Left ventricle myocardium superior (tissue), 1 donor: ENCODE data around the gene EPHB2. TPM values are rescaled to one million over a fixed set of nuclear protein-coding genes. Genes with fewer than 3 reads are reported as not detected.
"Not testable (repeated sequence)": the region's sequence is repeated elsewhere in the genome, so short reads cannot be mapped to it uniquely, and the experiment has no call there.

Source experiments
- ATAC-seq: fragments of 200-7000 bp; cut with Tn5 transposase; one replicate; pipeline ENCODE4 v1.9.1; 2020; ENCODE audit warnings: mild to moderate bottlenecking, moderate library complexity
- DNase-seq: peaks from one replicate; pipeline ENCODE4 v3.0.0-alpha.2; 2020
- intact Hi-C: fragments of 100-400 bp; cut with micrococcal nuclease; formaldehyde crosslinking; loops from one replicate; pipeline ENCODE4 v1.11.0; 2022
- total RNA-seq: library from RNA; stranded (reverse); fragmentation: NEBNext Ultra II Directional; extraction: Animal tissue kit (Norgen Biotek cat#: 25700); gene quantifications from one replicate; pipeline ENCODE4 v1.2.1, GENCODE V29; 2021
- donor health status: DM: no; HTN: yes; CAD: no; lungs with severe emphysema.

EPHB2 gene
- total RNA-seq, 1 donor from 2014 or later = 2.4 TPM

DNA sequence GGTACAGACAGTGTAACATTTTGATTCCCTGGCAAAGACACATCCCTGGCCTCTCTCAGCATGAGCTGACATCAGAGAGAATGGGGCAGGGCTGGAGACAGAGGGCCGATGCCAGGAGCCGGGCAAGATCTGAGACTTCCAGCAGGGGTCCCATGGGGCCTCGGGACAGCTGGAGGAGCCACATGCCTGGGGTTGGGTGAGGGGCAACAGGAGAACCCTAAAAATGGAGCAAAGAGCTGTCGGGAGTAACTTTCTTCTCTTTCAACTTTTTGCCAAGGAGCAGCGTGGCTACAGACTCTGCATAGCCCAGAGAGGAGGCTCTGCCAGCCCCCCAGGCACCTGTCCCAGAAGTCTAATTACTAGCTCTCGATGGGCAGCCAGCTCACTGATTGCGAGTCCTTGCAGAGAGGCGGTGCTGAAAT is 131.2 kb downstream of the EPHB2 start:
- intact Hi-C loops = no loop called here
- DNase-seq (peak; percentile 77), ATAC-seq (peak; percentile 86)

DNA sequence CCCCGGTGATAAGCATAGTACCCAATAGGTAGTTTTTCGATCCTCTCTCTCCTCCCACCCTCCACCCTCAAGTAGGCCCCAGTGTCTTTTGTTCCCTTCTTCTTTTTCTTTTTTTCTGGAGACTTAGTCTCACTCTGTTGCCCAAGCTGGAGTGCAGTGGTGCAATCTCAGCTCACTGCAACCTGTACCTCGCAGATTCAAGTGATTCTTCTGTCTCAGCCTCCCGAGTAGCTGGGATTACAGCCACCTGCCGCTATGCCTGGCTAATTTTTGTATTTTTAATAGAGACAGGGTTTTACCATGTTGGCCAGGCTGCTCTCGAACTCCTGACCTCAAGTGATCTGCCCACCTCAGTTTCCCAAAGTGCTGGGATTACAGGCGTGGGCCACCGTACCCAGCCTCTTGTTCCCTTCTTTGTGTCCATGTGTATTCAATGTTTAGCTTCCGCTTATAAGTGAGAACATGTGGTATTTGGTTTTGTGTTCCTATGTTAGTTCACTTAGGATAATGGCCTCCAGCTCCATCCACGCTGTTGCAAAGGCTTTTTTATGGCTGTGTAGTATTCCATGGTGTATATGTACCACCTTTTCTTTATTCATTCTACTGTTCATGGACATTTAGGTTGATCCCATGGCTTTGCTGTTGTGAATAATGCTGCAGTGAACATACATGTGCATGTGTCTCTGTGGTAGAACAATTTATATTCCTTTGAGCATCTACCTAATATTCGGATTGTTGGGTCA is 133.0 kb downstream of the EPHB2 start:
- intact Hi-C loops, ATAC-seq, DNase-seq: not testable (repeated sequence)

DNA sequence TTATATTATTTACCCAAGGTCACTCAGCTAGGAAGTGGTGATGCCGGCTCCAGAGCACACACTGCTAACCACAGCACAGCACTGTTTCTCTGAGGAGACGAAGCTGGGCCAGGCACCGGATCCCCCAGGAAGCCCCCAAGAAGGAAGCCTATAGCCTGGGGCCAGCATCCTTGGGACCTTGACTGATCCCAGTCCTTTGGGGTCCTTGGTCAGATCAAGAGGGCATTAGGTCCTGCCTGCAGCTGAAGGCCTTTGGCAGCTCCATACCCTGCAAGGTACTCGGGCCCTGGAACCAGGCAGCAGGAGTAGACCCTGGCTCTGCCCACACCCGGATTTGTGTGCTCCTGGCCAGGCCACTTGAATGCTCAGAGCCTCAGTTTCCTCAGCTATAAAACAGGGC is 134.0 kb downstream of the EPHB2 start:
- ATAC-seq = no peak
- DNase-seq = no peak
- intact Hi-C loops = no loop called here

DNA sequence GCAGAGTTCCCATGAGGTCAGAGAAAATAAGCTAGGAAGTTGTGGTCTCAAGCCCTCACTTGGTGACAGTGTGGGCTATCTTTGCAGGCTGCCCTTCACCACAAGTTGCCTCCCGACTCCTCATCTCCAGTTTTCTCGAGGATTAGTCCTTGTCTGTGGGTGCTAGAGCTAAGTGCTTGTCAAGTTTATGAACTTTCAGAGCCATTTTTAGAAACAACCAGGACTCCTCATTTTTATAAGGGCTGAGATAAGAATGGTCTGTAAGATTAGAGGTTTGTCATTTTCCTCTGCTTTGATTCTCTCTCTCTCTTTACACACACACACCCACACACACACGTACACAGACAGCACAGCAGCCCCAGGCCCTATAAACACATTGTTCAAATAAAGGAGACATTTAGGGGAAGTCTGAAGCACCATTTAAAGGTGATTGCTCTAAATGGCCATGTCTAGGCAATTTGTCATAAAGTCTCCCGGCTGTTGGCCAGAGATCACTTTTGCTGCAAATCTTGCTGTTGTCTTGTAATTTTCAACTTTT is 134.8 kb downstream of the EPHB2 start:
- intact Hi-C loops = no loop called here
- DNase-seq = no peak
- no peak for ATAC-seq

DNA sequence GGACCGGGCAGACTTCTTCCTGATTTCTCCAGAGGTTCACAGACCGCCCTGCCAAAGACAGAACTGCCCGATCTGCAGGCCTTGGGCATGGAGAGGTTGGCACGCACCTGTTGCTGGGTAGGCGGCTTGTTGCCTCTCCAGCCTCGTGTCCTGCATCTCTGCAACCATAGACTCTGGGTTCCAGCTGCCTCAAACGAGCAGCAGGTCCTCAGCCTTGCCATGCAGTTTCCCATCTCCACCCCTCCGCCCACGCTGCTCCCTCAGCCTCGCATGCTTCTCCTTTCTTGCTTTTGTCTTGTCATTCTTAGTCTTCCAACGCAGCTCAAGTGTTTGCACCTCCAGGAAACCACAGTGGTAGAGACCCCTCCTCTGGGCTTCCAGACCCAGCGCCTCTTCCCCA is 135.8 kb downstream of the EPHB2 start:
- intact Hi-C loops = no loop called here
- ATAC-seq (no peak), DNase-seq (no peak)

DNA sequence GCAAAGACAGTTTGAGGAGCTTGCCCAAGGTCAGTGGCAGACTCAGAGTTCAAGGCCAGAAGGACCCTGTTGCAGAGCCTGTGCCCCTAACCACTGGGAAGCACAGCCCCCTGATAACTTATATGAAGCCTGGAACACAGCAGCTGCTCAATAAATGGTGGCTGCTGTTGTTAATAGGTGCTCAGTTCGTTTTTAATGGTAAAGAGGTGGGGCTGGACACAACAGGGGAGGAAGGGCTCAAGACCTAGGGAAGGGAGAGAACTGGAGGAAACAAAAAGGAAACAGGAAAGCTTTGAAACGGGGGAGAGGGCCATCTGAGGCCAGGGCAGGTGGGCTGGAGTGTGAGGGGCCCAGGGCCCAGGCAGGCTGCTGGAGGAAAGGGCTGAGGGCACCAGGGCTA is 136.6 kb downstream of the EPHB2 start:
- ATAC-seq = no peak
- intact Hi-C loops = no loop called here
- DNase-seq = no peak

DNA sequence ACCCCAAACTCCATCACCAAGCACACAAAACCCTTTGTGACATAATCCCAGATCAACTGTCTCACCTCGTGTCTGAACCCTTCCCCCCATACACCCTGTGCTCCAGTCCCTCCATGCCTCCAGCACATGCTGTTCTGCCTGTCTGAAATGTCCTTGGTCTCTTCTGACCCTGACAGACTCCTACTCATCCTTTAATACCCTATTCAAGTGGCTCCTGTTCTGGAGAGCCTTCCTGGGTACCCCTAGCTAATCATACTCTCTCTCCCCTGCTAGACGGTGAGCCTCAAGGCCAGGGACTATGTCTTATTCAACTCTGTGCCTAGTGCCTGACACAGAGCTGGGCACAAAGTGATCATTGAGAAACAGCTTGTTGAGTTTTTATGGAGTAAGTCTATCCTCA is 137.1 kb downstream of the EPHB2 start:
- DNase-seq (no peak), ATAC-seq (no peak)
- intact Hi-C loops = no loop called here

DNA sequence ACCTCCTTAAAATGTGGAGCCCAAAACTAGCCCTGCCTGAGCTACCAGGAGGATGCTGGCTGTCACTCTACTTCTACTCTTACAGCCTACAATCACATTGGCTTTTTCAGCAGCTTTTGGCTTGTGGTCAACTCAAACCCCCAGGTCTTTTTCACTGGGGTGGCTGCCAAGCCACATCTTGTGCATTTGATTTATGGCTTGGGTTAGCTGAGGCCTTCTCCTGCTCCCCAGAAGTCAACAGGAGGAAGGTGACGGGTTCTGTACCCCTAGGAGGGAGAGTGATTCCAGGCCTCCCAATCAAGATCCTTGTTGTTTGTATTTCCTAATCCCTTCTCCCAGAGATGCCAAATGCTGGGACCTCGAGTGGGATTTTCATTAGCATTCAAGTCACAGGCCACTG is 137.8 kb downstream of the EPHB2 start:
- ATAC-seq = no peak
- intact Hi-C loops = no loop called here
- DNase-seq = no peak

DNA sequence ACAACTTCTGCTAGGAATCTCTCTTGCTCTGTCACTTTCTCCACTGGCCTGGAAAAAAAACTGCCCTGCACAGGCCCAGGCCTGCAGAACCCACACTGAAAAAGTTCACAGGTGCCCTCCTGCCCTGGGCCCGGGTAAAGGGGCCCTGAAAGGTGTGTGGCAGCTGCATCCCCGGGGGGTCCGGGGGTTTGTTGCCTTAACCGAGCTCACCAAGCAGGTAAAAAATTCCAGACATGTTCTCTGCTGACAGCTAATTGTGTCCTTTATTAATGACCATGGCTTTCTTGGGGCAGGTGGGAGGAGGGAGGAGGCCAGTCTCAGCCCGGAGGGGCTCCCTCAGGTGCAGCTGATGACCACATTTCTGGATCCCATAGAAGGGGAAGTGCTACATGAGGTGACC is 139.1 kb downstream of the EPHB2 start:
- no peak for DNase-seq
- intact Hi-C loops = no loop called here

DNA sequence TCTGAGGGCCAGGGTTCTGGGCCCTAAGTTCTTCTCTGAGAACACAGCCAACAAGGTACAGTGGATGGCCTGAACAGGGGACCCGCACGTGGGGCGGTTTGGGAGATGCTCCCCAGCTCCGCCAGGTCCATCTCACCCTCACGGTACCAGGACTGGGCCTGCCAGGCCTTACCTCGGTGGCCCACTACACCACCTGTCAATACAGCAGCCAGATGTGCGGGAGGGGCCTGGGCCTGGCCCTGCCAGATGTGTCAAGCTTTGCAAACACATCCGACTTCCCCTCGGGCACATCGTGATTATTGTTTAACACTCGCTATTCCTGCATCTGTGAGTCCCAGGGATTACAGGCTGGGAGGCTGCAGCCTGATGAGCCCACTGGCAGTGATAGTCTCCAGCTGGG is 139.6 kb downstream of the EPHB2 start:
- no peak for DNase-seq
- no peak for ATAC-seq
- intact Hi-C loops = no loop called here

More for the DNA sequence above, 139.1 kb downstream of the EPHB2 start:
- no peak for ATAC-seq

DNA sequence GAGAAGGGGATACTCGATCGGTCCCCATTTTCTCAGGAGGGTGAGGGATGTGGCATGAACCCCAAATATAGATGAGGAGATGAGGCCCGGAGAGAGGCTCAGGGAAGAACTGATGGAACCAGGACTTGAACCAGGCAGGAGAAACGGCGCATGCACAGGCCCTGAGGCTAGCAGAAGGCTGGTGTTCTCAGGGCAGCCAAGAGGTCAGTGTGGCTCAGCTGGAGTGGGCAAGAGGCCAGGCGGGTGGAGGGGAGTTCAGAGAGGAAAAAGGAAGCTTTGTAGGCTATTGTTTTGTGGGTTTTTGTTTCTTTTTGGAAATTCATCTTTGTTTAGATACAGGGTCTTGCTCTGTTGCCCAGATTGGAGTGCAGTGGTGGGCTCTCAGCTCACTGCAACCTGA is 140.0 kb downstream of the EPHB2 start:
- ATAC-seq = peak; percentile 53
- peak; percentile 72 for DNase-seq

DNA sequence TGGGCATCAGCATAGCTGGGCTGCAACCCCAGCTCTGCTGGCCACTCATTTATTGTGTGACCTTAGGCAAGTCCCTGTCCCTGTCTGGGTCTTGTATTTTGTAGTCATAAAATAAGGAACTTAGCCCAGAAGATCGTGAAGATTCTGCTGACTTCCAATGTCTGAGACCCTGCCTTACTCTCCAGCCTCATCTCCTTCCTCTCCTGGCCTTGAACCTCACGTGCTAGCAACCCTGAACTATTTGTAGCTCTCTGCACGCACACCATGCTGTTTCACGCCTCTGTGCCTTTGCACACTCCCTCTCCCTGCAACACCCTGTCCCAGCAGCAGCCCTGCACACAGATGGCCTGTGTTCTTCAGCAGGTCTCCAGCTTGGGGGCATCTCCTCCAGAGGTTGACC is 140.9 kb downstream of the EPHB2 start:
- ATAC-seq (peak; percentile 64), DNase-seq (no peak)

More for the DNA sequence above, 140.0 kb downstream of the EPHB2 start:
- intact Hi-C loops = no loop called here

DNA sequence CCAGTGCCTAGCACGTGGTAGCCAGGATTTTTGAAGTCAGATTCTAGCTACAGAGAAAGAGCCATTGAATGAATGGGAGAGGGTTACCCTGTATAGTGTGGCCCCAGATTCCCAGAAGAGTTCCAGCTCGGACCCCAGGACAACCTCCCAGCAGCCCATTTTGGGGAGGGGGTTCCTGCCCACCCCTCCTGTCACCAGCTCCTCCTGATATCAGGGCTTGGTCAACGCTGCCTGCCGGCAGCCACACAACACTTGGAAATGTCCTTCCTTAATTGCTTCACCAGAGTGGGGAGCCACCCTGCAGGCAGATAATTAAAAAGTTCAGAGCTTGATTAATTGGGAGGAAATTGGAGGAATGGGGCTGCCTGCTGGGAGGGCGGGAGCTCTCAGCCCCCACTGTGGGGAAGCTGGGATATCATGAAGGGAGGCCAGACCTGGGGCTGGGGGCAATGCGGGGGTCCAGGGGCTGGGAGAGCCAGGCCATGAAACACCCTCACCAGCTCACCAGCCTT is 141.6 kb downstream of the EPHB2 start:
- no peak for DNase-seq
- no peak for ATAC-seq
- intact Hi-C loops = no loop called here

More for the DNA sequence above, 140.9 kb downstream of the EPHB2 start:
- intact Hi-C loops = no loop called here

DNA sequence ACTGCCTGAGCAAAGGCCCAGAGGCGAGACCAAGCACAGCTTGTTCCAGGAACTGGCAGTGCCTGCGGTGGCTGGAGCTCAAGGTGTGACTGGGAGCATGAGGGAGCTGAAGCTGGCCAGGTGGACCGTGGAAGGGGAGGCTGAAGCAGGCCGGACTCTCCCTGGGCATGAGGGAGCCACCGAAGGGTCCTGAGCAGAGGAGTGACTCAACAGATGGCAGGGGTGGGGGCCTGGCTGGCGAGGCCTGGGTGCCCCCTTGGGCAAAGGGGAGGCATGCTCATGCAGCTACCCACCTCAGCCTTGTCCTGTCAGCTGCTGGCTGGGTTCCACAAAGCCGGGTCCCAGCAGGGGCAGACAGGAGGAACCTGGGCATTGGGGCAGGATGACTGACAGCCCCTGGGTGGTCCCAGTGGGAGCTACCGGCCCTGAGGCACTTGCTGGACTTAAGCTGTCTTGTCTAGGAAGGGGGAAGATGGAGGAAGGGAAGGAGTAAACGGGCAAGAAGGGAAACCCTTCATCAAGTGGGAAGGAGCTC is 143.1 kb downstream of the EPHB2 start:
- intact Hi-C loops = no loop called here
- ATAC-seq = no peak
- no peak for DNase-seq

DNA sequence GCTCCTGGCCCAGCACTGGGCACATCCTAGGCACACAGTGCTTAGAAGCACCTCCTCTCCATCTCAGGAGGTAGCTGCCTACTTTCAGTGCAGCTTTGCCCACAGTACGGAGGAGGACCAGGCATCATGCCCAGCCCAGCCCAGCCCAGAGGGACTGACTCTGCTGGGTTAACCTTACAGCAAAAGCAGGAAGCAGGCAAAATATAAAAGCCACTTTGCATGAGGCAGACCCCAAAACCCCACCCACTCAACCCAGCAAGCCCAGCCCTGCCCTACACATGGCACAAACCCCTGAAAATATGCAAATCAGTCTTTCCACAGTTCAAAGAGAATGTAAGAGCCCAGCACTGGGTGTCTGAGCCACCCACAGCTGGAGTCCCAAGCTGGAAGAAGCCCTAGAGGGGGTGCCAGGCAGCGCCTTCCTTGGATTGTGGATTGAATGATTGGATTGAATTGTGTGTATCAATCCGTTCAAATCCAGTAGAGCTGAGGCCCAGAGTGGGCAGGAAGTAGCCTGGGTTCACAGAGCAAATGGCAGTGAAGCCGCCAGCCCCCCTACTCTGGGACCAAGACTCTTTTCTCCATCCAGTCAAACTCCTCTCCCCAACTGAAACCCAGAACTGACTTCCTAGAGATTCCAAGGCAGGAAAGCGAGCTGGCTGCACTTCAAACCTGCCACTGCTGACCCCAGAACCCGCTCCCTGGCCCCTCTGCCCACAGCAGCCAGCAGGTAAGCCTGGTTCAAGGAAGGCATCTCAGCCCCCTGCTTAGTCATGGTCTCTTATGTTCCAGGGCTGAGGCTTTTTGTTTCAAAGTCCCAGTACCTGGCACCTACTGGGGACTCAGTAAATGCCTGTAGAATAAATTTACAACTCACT is 144.3 kb downstream of the EPHB2 start:
- ATAC-seq (no peak), DNase-seq (no peak)
- intact Hi-C loops = no loop called here

DNA sequence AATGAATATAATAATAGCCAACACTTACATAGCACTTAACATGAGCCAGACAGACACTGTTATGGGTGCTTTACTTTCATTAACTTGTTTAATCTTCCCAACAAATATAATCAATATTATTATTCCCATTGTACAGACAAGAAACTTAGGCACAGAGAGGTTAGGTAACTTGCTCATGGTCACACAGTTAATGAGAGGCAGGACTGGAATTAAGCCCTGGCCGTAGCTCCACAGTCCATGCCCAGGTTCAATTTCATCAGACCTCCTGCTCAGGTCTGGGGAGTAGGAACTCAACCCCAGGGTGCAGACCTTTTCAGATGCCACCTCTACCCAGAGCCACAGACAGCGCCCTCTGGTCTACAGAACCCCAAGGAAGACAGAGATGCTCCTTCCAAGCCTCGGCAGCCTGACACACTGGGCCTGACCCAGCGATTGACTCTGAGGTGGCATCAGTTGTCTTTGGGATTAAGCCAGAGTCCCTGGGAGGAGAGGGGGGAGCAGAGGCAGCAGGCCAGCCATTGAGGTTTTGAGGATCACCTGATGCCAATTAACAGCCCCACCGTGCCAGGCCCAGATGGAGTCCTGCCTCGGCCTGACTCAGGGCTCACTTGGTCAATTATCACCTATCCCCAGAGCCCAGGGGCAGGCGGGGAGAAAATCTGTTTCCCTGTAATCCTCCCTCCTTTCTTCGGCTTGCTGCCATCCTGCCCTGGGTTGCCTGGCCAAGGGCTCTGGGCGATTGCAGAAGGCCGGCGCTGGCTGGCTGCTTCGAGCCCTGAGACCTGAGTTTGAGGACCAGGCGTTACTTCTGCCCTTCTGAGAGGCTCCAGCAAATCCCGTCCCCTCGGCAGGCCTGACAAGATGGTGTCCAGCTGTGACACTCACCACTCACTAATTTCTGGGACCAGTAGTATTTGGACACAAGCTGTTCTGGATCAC is 145.3 kb downstream of the EPHB2 start:
- DNase-seq = no peak
- no peak for ATAC-seq
- intact Hi-C loops = no loop called here

DNA sequence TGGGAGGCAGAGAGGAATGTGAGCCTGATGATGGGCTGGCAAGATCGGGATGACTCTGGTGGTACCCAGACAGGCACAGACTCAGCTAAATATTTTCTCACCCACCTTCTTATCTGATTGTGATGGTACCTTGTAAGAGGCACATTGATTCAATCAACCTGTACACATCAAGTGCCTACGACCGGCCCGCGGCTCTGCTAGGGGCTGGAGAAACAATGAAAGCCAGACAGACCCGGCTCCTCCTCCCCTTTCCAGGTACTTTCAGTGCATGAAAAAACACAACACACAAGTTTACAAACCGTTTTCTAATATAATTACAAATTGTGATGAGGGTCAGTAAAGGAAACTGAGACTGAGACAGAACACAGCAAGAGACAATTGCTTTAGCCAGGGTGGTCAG is 147.0 kb downstream of the EPHB2 start:
- no peak for DNase-seq
- no peak for ATAC-seq

DNA sequence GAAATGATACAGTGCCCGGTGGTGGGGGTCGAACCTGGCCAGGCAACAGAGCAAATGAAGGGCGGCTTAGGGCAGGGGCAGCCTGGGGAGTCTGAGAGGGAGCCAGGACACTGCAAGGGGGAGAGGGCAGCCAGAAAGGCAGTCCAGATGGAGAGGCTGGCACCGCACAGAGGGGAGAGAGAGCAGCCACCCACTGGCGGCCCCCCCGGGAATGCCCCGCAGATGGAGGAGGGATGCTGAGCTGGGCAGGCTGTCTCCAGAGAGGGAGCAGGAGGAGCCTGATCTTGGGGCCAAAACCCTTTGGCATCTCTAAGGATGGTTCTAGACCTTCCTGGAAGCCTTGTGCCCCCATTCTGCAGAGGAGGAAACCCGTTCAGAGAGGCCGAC is 149.8 kb downstream of the EPHB2 start:
- intact Hi-C loops = no loop called here
- DNase-seq (no peak), ATAC-seq (no peak)

More for the DNA sequence above, 147.0 kb downstream of the EPHB2 start:
- intact Hi-C loops = no loop called here

DNA sequence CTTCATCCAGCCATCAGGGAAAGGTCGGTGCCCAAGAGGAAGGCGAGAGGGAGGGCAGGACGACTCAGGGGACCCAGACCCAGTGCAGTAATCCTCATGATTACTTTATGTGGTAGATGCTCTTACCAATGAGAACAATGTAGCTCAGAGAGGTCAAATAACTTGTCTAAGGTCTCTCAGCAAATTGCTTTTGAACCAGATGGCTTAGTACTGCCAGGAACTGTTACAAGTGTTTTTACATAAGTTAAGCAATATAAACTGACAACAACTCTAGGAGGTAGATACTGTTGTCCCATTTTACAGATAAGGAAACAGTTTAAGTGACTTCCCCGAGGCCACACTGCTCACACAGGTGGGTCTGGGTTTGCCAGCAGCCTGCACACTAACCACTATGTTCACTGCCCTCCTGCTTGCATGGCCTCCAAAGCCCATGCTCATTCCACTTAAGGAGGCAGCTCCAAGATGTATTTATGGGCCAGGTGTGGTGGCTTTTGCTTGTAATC is 150.3 kb downstream of the EPHB2 start:
- intact Hi-C loops = no loop called here
- ATAC-seq (no peak), DNase-seq (no peak)
